NK-92 (cell line): Measurements from ENCODE around the gene EPHA10.
"Not testable (repeated sequence)": the region's sequence is repeated elsewhere in the genome, so short reads cannot be mapped to it uniquely, and the experiment has no call there.

Experiments used
- DNase-seq: peaks from one replicate; lab custom pipeline; 2025; ENCODE audit not compliant: unreplicated experiment; lab: John Stamatoyannopoulos, UW

Gene EPHA10

GRCh38 chr1:37717631-37718030 lies 47.3 kb downstream of the EPHA10 start:
- DNase-seq = no peak

GRCh38 chr1:37716321-37716720 lies 48.6 kb downstream of the EPHA10 start:
- DNase-seq = no peak

DNA sequence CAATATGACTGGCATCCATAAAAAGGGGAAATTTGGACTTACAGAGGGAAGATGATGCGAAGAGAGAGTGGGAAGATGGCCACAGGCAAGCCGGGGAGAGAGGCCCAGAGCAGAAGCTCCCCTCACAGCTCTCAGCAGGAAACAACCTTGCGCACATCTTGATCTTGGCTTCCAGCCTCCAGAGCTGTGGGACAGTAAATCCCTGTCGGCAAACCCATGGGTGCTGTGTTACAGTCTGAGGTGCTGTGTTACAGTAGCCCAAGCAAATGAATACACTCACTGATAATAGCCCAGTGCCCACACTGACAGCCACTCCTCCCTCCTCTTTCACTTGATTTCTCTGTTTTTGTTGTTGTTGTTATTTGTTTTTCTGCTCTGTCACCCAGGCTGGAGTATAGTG lies 50.2 kb downstream of the EPHA10 start:
- no peak for DNase-seq

GRCh38 chr1:37714226-37714625 lies 50.7 kb downstream of the EPHA10 start:
- DNase-seq = no peak

DNA sequence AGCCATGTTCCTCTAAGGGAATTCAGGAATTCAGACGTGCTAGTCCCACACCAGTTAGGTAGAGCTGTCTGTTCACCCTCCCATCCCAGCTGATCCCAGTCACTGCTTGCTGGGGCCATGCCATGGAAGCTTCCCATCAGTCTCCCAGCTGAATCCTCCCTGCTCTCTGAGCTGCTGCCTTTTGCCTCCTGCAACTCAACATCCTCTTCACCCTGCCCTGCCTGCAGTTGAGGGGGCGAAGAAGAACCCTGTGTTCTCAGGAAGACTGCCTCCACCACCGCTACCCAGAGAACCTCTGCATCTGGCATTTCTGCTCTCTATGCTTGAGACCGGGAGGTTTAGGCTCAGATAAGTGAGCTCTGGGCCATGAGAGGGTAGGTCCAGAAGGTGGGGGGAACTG lies 56.4 kb downstream of the EPHA10 start:
- DNase-seq = no peak

- no peak for DNase-seq
Measured at GRCh38 chr1:37705399-37705798, 59.5 kb downstream of the EPHA10 start.

- no peak for DNase-seq
Measured at GRCh38 chr1:37704966-37705365, 60.0 kb downstream of the EPHA10 start.

DNA sequence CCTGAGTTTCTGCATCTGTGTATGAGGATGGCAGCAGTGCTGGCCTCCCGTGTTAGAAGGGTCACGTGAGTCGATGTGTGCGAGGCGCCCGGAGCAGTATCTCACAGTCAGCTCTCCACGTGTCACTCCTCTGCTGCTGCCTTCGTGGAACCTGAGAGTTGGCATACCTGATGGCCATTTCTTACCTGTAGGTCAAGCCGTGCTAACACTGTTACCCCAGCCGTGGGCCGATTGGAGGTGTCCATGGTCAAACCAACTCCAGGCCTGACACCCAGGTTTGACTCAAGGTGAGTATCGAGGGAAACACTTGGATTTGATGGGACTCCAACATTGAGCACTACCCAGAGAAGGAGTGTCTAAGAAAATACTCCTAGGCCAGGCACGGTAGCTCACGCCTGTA lies 61.9 kb downstream of the EPHA10 start:
- DNase-seq = no peak

DNA sequence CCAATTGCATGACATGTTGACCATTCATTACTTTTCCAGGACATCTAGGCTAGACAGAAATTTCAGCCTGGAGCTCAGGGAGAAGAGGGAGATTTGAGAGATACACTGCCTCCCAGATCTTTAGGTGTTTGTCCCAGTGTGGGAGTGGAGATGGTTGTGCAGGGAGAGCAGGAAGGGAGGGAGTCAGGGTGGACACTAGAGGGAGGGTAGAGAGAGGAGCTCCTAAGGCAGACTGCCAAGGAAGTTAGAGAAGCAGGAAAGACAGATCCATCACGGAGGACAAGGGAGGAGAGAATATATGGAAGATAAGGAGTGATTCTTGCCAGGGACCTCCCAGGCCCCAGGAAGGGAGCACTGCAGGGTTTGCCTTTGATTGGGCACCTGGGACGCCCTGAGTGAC lies 63.9 kb downstream of the EPHA10 start:
- no peak for DNase-seq

GRCh38 chr1:37699147-37699546 lies 65.8 kb downstream of the EPHA10 start:
- DNase-seq = no peak

DNA sequence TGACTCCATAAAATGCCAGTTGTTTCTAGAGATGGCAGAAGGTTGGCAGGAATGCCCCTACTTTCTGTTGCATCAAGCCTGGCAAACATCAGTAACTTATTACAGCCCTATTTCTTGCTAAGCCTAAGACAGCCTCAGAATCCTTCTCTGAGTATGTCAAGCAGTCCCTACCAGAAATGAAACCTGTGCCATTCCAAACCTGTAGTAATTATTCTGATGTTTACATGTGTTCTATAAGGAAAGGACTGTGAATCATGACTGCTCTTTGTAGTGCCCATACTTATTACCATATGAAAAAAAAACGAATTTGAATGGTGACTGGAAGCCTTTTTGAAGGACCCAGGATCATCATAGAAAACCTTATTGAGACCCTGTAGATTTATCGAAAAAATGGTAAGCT lies 67.2 kb downstream of the EPHA10 start:
- DNase-seq = no peak

GRCh38 chr1:37697090-37697489 lies 67.8 kb downstream of the EPHA10 start:
- no peak for DNase-seq

GRCh38 chr1:37692834-37693175 lies 72.1 kb downstream of the EPHA10 start:
- DNase-seq = no peak

- peak; percentile 79 for DNase-seq
Measured at GRCh38 chr1:37692078-37692833, 72.7 kb downstream of the EPHA10 start, which contains the start of gene CDCA8. Gene CDCA8, plus strand, starts transcription at chr1:37692516. Its CDS starts 175 bp downstream, at chr1:37692691.

DNA sequence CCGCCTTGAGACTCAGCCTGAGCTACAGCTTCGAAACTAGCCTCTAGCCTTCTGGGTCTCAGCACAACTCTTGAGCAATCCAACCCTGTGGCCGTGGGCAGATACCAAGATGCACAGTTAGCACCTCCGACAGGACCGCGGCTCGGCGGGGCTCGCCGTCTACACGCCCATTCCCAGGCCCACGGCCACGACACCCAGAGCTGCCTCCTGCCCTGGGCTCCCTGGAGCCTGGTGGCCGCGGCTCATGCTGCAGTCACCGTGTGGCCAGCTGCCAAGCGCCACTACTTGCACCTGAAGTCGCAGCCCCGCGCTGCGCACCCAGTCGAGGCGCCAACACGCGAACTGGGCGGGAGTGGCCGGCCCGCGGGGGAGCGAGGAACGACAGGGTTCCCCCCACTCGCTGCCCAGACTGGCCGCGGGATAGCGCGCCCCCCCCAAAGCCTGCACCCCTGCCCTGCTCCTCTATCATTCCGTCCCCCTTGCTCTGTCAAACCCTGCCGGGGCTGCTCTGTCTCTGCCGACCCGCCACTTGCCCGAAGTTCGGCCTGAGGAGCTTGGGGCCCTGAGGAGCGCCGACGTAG lies 73.3 kb downstream of the EPHA10 start:
- no peak for DNase-seq

- DNase-seq = no peak
Measured at GRCh38 chr1:37688926-37689325, 76.0 kb downstream of the EPHA10 start.

GRCh38 chr1:37687764-37688163 lies 77.2 kb downstream of the EPHA10 start:
- DNase-seq = not testable (repeated sequence)

GRCh38 chr1:37685722-37686121 lies 79.2 kb downstream of the EPHA10 start:
- DNase-seq = no peak

DNA sequence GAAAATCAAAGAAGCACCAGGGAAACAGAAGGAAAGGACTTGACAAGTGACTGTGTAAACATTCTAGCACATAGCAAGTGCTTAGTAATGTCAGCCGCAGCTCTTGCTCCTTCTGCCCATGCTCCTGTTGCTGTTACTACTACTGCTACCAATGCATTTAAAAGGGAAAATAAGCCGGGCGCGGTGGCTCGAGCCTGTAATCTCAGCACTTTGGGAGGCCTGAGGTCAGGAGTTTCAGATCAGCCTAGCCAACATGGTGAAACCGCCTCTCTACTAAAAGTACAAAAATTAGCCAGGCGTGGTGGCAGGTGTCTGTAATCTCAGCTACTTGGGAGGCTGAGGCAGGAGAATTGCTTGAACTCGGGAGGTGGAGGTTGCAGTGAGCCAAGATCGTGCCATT lies 80.7 kb downstream of the EPHA10 start:
- DNase-seq = not testable (repeated sequence)

- no peak for DNase-seq
Measured at GRCh38 chr1:37682334-37682987, 82.5 kb downstream of the EPHA10 start.

GRCh38 chr1:37680933-37681332 lies 84.0 kb downstream of the EPHA10 start:
- DNase-seq = no peak

DNA sequence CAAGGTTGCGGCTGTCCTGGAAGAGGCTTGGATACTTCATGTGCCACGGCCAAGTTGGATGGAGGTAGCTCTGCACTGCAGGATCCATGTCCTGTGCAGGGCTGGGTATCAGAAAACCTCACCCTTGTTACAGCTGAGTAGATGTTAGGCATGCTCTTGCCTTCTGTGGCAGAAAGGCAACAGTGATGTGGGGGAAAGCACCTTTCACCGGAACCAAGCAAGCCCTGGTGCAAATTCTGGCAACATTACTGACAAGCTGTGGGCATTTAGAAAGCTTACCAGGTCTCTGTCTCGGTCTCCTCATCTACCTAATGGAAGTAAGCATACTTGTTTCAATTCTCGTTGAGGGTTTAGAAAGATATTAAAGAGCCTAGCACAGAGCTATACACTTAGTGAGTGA lies 87.1 kb downstream of the EPHA10 start:
- no peak for DNase-seq

GRCh38 chr1:37677143-37677439 lies 87.8 kb downstream of the EPHA10 start:
- DNase-seq = no peak
